Measurements from ENCODE around the gene SETD2. TPM values are rescaled to one million over a fixed set of nuclear protein-coding genes. Genes with fewer than 3 reads are reported as not detected.
A peak's percentile ranks its signal among the peaks of the same experiment; 100 is the strongest.

SETD2 gene
- total and polyA plus RNA-seq, 10 donors = 10.4 to 94.0 (median 63.8) TPM

DNA sequence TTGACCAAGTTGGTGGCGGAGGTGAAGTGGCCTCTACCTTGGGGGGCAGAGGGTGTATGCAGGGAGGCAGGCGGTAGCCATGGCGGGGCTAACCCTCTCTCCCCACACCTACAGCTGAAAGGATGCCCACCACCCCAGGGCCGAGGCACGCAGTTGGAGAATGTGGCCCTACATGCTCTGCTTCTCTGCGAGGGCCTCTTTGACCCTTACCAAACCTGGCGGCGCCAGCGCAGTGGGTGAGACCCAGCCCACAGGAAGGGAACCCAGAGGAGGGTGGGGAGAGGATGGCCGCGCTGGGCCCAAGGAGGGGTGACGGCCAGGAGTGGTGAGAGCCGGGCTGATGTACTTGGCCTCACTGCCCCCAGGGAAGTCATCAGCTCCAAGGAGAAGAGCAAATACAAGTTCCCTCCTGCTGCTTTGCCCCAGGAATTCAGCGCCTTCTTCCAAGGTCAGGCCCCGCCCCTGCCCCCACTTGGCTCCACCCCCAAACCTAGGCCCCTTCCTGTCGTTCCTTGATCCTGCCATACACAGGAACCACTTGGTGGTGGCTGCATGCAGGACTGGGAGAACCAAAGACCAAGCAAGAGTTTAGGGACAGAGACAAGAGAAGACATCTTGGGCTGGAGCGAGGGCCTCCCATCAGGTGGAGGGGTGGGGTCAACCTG lies 174.6 kb downstream of the SETD2 start:
- peak overlapping the region; percentile 45 to 95 (median 84) for H3K27ac ChIP-seq
- peaks cover 39 to 98% (median 75%) of the 10 kb centered on the region in 6 donors for H3K4me1 ChIP-seq
- peak overlapping the region in 6 of 8 donors; percentile 15 to 66 (median 39) for H3K4me3 ChIP-seq
- DNase-seq = no peak
- peak in 2 of 3 donors; percentile 9 to 55 for TF ChIP-seq POLR2AphosphoS5 (IDR thresholded peaks at IDR 0.05)
- TF ChIP-seq, protein P1, sequence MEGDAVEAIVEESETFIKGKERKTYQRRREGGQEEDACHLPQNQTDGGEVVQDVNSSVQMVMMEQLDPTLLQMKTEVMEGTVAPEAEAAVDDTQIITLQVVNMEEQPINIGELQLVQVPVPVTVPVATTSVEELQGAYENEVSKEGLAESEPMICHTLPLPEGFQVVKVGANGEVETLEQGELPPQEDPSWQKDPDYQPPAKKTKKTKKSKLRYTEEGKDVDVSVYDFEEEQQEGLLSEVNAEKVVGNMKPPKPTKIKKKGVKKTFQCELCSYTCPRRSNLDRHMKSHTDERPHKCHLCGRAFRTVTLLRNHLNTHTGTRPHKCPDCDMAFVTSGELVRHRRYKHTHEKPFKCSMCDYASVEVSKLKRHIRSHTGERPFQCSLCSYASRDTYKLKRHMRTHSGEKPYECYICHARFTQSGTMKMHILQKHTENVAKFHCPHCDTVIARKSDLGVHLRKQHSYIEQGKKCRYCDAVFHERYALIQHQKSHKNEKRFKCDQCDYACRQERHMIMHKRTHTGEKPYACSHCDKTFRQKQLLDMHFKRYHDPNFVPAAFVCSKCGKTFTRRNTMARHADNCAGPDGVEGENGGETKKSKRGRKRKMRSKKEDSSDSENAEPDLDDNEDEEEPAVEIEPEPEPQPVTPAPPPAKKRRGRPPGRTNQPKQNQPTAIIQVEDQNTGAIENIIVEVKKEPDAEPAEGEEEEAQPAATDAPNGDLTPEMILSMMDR (IDR thresholded peaks at IDR 0.05 in 8 of 11, conservative IDR thresholded peaks at IDR 0.05 in 3 of 11) = no peak
- intact Hi-C loops (cut with DNase I; ENCODE audit: low total_unique reads) = no loop called here
- H3K36me3 ChIP-seq = peaks cover 0 to 57% (median 20%) of the 10 kb centered on the region in 6 donors
- 55 to 79% (median 70%) methylated on average over 14 to 17 of the region's 17 CpGs for WGBS, 5 donors
- no peaks in the 10 kb centered on the region for H3K27me3 ChIP-seq (replicated peaks in 1 of 7)
- H3K9me3 ChIP-seq = no peaks in the 10 kb centered on the region

DNA sequence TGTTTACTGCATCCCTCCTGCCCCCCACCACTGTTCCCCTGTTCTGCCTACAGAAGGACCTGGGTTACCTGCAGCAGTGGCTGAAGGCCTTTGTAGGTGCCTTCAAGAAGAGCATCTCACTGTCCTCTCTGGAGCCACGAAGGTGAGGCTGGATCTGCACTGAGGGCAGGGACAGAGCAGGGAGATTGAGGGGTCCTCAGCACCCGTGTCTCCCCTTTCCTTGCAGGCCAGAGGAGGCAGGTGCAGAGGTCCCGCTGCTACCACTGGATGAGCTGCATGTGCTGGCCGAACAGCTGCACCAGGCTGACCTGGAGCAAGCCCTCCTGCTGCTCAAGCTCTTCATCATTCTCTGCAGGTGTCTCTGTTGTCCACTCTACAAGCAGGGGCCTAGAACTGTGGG lies 175.3 kb downstream of the SETD2 start:
- no peak for TF ChIP-seq POLR2AphosphoS5 (IDR thresholded peaks at IDR 0.05)
- no peak for TF ChIP-seq POLR2A (IDR thresholded peaks at IDR 0.05)
- TF ChIP-seq, protein P1 (IDR thresholded peaks at IDR 0.05 in 8 of 11, conservative IDR thresholded peaks at IDR 0.05 in 3 of 11) = no peak
- Histone ChIP-seq H3K27me3 (replicated peaks in 1 of 7) (no peaks in the 10 kb centered on the region), H3K9me3 (no peaks in the 10 kb centered on the region), H3K36me3 (peaks cover 0 to 50% (median 14%) of the 10 kb centered on the region in 6 donors), H3K4me3 (peak overlapping the region in 6 of 8 donors; percentile 22 to 66 (median 39)), H3K27ac (peak overlapping the region; percentile 57 to 95 (median 84)), H3K4me1 (peaks cover 39 to 99% (median 78%) of the 10 kb centered on the region in 6 donors)
- intact Hi-C loops (cut with DNase I; ENCODE audit: low total_unique reads) = no loop called here
- WGBS, 5 donors = 89 to 96% (median 91%) methylated on average over 2 to 4 of the region's 4 CpGs
- DNase-seq = no peak

DNA sequence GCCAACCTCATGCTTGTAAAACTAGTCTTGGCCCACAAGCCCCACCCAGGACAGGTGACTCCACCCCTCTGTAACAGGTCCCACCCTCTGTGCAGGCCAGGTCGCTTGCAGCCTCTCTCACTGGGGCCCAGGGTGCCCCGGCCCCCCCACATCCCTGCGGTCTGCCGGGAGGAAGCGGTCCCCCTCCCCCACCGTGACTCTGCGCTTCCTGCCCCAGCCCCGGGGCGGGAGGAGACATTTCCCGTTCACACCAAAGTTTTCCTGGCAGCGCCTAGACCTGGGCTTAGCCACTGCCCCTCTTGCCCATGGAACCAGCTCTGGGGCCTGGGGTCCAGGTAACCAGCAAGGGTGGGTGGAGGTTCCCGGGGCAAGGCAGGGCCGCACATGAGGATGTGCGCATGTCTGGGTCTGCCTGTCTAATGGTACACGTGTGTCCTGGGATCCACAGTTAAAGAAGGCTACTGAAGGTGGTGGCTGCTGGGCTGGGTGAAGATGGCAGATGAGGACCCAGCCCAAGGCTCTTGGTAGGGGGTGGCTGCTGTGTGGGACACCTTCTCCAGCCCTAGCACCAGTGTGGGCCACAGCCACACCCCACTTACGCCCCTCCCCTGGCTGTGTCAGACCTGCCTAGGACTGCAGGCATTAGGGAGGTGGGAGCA lies 176.0 kb downstream of the SETD2 start:
- Histone ChIP-seq H3K4me1 (peaks cover 39 to 100% (median 84%) of the 10 kb centered on the region in 6 donors), H3K27me3 (replicated peaks in 1 of 7) (no peaks in the 10 kb centered on the region), H3K9me3 (no peaks in the 10 kb centered on the region), H3K36me3 (peaks cover 0 to 43% (median 11%) of the 10 kb centered on the region in 6 donors), H3K4me3 (peak overlapping the region in 7 of 8 donors; percentile 22 to 66 (median 38)), H3K27ac (peak overlapping the region; percentile 57 to 95 (median 84))
- DNase-seq = peak; percentile 98
- intact Hi-C loops (cut with DNase I; ENCODE audit: low total_unique reads) = no loop called here
- peak; percentile 91 to 97 (median 91) for TF ChIP-seq POLR2AphosphoS5 (IDR thresholded peaks at IDR 0.05)
- TF ChIP-seq, protein P1 (IDR thresholded peaks at IDR 0.05 in 8 of 11, conservative IDR thresholded peaks at IDR 0.05 in 3 of 11) = peak in 1 of 11 experiments; percentile 16
- no peak for TF ChIP-seq POLR2A (IDR thresholded peaks at IDR 0.05)
- 9 to 30% (median 12%) methylated on average over 1 to 16 of the region's 16 CpGs for WGBS, 5 donors

DNA sequence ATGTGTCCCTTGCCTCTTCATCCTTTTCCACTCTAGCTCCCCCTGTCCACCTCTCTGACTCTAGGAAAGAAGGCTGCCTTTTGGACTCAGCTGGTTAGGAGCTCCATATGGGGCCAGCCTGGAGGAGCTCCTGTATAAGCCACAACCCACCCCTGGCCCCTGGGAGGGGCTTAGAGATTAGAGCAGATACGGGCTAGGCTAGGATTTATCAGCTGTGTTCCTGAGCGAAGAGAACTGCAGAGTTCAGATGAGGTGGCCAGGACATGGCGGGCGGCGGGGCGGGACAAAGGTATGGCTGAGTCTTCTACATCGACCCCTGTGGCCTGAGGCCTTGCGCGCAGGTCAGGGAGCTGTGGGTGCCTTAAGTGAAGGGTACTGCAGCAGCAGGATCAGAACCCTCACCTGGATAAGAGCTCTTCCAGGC lies 176.6 kb downstream of the SETD2 start:
- H3K27ac ChIP-seq = peak overlapping the region; percentile 14 to 95 (median 84)
- TF ChIP-seq POLR2A (IDR thresholded peaks at IDR 0.05) = no peak
- TF ChIP-seq POLR2AphosphoS5 (IDR thresholded peaks at IDR 0.05) = no peak
- TF ChIP-seq, protein P1 (IDR thresholded peaks at IDR 0.05 in 8 of 11, conservative IDR thresholded peaks at IDR 0.05 in 3 of 11) = no peak
- peak overlapping the region in 6 of 8 donors; percentile 22 to 66 (median 39) for H3K4me3 ChIP-seq
- WGBS, 5 donors = 27 to 58% (median 53%) methylated on average over 6 to 9 of the region's 9 CpGs
- H3K9me3 ChIP-seq = no peaks in the 10 kb centered on the region
- H3K36me3 ChIP-seq = peaks cover 0 to 37% (median 9%) of the 10 kb centered on the region in 6 donors
- H3K4me1 ChIP-seq = peaks cover 44 to 100% (median 89%) of the 10 kb centered on the region in 6 donors
- DNase-seq = no peak
- H3K27me3 ChIP-seq (replicated peaks in 1 of 7) = no peaks in the 10 kb centered on the region
- intact Hi-C loops (cut with DNase I; ENCODE audit: low total_unique reads) = no loop called here
